Lung (tissue), 12 donors: Measurements from ENCODE around the gene PTPRE. TPM values are rescaled to one million over a fixed set of nuclear protein-coding genes. Genes with fewer than 3 reads are reported as not detected.
A peak's percentile ranks its signal among the peaks of the same experiment; 100 is the strongest.

Source experiments
- ATAC-seq: fragments of 200-7000 bp; cut with Tn5 transposase; one replicate; pipeline ENCODE4 v1.9.1; 2020; ENCODE audit warnings: moderate number of reproducible peaks; ENCODE audit not compliant: insufficient read depth, low FRiP score
- DNase-seq, 3 donors: peaks; one replicate each; pipeline ENCODE4 v3.0.0-alpha.2; 2013 to 2017
- H3K27ac ChIP-seq, 2 donors: one replicate each; pipeline ENCODE4 v1.5.1; 2013; ENCODE audit warnings: mild to moderate bottlenecking in 2 of 2, moderate library complexity in 2 of 2, control low read depth in 1 of 2, inconsistent platforms in 1 of 2, low read depth in 1 of 2, low read length in 1 of 2
- H3K27me3 ChIP-seq, 3 donors: one replicate each; pipeline ENCODE4 v1.5.1; 2013; ENCODE audit warnings: low read length in 2 of 3; ENCODE audit not compliant: control insufficient read depth in 3 of 3, insufficient read depth in 3 of 3
- H3K36me3 ChIP-seq, 4 donors: one replicate each; pipeline ENCODE4 v1.5.1; 2013; ENCODE audit warnings: low read length in 4 of 4, mild to moderate bottlenecking in 1 of 4, moderate library complexity in 1 of 4; ENCODE audit not compliant: control insufficient read depth in 4 of 4, insufficient read depth in 4 of 4
- H3K4me1 ChIP-seq, 5 donors: one replicate each; pipeline ENCODE4 v1.5.1; 2013; ENCODE audit warnings: low read length in 5 of 5, mild to moderate bottlenecking in 2 of 5, moderate library complexity in 1 of 5; ENCODE audit not compliant: control insufficient read depth in 5 of 5, insufficient read depth in 5 of 5
- H3K4me3 ChIP-seq: one replicate; pipeline ENCODE4 v1.5.1; 2013; ENCODE audit warnings: mild to moderate bottlenecking, control low read depth, moderate library complexity
- H3K9ac ChIP-seq, 2 donors: one replicate each; pipeline ENCODE4 v1.5.1; 2013; ENCODE audit warnings: low read length in 2 of 2, control low read depth in 1 of 2; ENCODE audit not compliant: insufficient read depth in 1 of 2
- H3K9me3 ChIP-seq, 4 donors: one replicate each; pipeline ENCODE4 v1.5.1; 2013; ENCODE audit warnings: low read length in 3 of 4, mild to moderate bottlenecking in 1 of 4, moderate library complexity in 1 of 4; ENCODE audit not compliant: control insufficient read depth in 4 of 4, insufficient read depth in 3 of 4
- CTCF ChIP-seq: IDR thresholded peaks from 2 replicates; pipeline ENCODE4 v1.5.1; 2012; ENCODE audit warnings: mild to moderate bottlenecking; ENCODE audit errors: control extremely low read depth, extremely low read depth
- WGBS, 2 donors: extraction: QIAGEN DNeasy Blood & Tissue Kit; methylation state at CpG; one replicate each; pipeline ENCODE4 v1.1.7; 2013; 5-methylcytosine and 5-hydroxymethylcytosine counted together
- polyA plus RNA-seq, 2 donors: library from polyadenylated mRNA; stranded (reverse); fragments of 200-250 nt; gene quantifications; one replicate each; pipeline ENCODE4 v1.2.1, GENCODE V29; 2013
- total RNA-seq, 2 donors: library from RNA; depleted of rRNA in 1 of 2; stranded (reverse); fragments of >200 nt in 1 of 2; gene quantifications; one replicate each; pipeline ENCODE4 v1.2.1, GENCODE V29; 2014 to 2021
- donor health status: control.
- donor health status: control.
- donor health status: Bipolar disorder and iron deficiency.
- donor health status: healthy.
- donor health status: DM: yes; HTN: yes; CAD: no.

Gene PTPRE
- total and polyA plus RNA-seq, 4 donors: 15.5 to 68.7 (median 36.5) TPM

DNA sequence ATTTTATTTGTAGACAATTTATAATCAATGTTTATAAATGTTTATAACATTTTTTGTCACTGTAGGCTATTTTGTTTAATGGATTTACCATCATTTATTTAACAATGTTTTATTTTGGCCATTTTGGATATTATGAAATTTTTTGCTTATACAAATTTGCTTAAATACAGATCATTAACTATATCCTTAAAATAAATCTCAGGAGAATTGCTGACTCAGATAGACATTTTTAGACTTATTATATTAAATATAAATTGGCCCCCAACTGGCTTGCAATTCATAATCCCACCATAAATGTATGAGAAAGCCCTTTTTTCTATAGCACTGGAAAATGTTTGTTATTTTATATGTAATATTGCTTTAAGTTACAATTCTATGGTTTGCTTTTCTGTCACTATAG is 10.3 kb upstream of the PTPRE start:
- Histone ChIP-seq H3K9ac (no peak overlapping the region), H3K27me3 (peaks cover 0 to 2% (median 0%) of the 10 kb centered on the region in 3 donors), H3K4me3 (no peak overlapping the region), H3K36me3 (no peaks in the 10 kb centered on the region), H3K4me1 (no peaks in the 10 kb centered on the region), H3K9me3 (no peaks in the 10 kb centered on the region), H3K27ac (no peak overlapping the region)
- no peak for ATAC-seq
- no peak for DNase-seq
- TF ChIP-seq CTCF: no peak

DNA sequence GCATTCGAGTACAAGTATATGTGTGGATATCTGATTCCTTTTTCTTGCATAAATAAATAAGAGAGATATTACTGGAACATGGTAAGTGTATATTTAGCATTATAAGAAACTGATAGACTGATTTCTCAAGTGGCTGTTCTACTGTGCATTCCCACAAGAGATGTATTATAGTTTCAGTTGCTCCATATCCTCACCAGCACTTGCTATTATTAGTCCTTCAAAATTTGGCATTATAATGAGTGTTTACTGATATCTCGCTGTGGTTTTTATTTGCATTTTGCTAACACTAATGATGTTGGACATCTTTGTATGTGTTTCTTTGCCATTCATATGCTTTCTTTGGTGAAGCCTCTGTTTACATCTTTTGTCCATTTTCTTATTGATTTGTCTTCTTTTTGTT is 9.7 kb upstream of the PTPRE start:
- TF ChIP-seq CTCF: no peak
- WGBS, 2 donors: 88 to 93% methylated on average over 2 of the region's 2 CpGs
- ATAC-seq: no peak
- no peak overlapping the region for H3K27ac ChIP-seq
- H3K4me1 ChIP-seq: no peaks in the 10 kb centered on the region
- no peaks in the 10 kb centered on the region for H3K9me3 ChIP-seq
- H3K36me3 ChIP-seq: no peaks in the 10 kb centered on the region
- no peak for DNase-seq
- H3K27me3 ChIP-seq: peaks cover 0 to under 1% (median 0%) of the 10 kb centered on the region in 3 donors
- H3K4me3 ChIP-seq: no peak overlapping the region
- H3K9ac ChIP-seq: no peak overlapping the region

GRCh38 chr10:127899766-127900387 is 7.0 kb upstream of the PTPRE start:
- no peaks in the 10 kb centered on the region for H3K36me3 ChIP-seq
- H3K4me3 ChIP-seq: no peak overlapping the region
- no peaks in the 10 kb centered on the region for H3K4me1 ChIP-seq
- no peaks in the 10 kb centered on the region for H3K27me3 ChIP-seq
- H3K9ac ChIP-seq: no peak overlapping the region
- no peaks in the 10 kb centered on the region for H3K9me3 ChIP-seq
- WGBS, 2 donors: 58% methylated on average over 3 of the region's 3 CpGs
- DNase-seq (no peak), ATAC-seq (peak; percentile 47)
- no peak overlapping the region for H3K27ac ChIP-seq
- no peak for TF ChIP-seq CTCF

DNA sequence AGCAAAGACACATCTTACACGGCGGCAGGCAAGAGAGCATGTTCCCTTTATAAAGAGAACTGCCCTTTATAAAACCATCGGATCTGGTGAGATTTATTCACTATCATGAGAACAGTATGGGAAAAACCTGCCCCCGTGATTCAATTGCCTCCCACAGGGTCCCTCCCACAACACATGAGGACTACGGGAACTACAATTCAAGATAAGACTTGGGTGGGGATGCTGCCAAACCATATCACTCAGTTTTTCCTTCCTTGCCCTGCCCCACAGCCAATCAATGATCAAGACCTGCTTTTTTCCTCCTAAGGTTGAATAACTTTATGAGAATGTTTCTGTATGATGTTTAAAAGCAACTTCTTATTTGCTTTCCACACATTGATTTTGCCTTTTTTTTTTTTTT is 3.1 kb upstream of the PTPRE start:
- Histone ChIP-seq H3K36me3 (no peaks in the 10 kb centered on the region), H3K9me3 (no peaks in the 10 kb centered on the region), H3K27ac (no peak overlapping the region), H3K27me3 (peaks cover 0 to 4% (median 0%) of the 10 kb centered on the region in 3 donors), H3K4me3 (no peak overlapping the region), H3K9ac (no peak overlapping the region), H3K4me1 (peaks cover 0 to 5% (median 0%) of the 10 kb centered on the region in 5 donors)
- 74 to 88% methylated on average over 5 of the region's 5 CpGs for WGBS, 2 donors
- DNase-seq: no peak
- ATAC-seq: no peak
- TF ChIP-seq CTCF: no peak
